GM18508 (cell line): Measurements from ENCODE around the gene DFFB.
"Not testable (repeated sequence)": the region's sequence is repeated elsewhere in the genome, so short reads cannot be mapped to it uniquely, and the experiment has no call there.

Experiments used
- ATAC-seq: cut with Tn5 transposase; IDR thresholded peaks from one replicate; pipeline ENCODE4 v1.9.1; 2021; ENCODE audit warnings: moderate number of reproducible peaks; ENCODE audit not compliant: insufficient read depth, unreplicated experiment

The DFFB gene

DNA sequence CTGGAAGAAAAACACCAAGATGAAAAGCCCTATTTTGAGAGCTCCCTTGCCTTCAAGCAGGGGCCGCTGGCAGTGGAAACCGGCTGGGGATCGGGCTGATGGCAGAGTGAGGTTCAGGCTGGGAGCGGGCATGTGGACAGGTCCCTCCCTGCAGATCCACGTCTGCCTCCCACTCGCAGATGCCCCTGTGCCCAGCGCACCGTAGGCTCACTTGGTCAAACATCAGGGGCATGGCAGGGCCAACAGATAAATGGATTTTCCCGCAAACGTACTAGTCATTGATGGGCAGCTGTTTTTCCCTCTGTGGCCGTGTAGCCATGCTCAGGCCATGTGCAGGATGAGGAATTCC is 49.4 kb downstream of the DFFB start:
- ATAC-seq, result no peak

DNA sequence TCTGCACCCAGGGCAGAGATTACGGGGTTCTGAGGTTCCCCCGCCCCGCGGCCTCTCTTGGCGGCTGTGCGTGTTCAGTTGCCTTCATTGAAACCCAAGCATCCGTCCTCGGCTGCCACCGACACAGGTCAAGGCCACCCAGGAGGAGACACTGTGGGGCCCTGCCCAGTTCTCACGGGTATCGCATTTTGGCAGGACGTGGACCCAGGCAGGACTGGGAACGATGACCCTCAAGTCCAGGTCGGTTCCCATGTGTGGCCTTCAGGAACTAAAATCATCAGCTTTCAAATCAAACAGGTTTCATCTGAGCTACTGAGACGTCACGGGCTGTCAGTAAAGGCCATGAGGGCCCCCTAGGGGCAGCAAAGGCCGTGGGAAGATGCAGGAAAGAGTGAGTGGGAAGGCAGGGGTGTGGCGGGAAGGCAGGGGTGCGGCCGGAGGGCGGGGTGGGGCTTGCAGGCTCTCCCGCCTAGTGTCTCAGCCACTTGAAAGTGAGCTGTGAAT is 49.8 kb downstream of the DFFB start:
- no peak for ATAC-seq

DNA sequence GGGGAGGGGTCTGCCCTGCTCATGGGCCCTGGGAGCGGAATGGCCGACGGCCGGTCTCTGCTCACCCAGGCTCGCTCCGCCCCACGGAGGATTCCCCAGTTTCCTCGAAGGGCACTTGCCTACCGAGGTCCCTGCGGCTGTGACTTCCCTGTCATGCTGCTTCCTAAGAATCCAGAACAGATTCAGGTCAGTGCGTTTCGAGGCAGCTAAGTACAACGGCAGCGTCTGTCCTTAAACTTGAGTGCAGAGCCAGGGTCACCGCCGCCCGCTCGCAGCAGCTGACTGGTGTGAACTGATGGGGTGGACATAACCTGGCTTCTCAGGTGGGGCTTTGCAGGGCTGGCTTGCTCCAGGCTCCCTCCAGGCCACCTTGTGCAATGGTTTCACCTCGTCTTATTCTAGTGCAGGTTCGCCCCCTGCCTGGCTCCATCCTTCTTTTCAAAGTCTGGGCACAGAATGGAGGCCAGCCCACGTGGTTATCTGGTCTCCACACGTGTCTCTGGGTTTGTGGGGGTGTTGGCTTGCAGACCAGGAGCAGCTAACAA is 50.4 kb downstream of the DFFB start:
- ATAC-seq, result no peak

DNA sequence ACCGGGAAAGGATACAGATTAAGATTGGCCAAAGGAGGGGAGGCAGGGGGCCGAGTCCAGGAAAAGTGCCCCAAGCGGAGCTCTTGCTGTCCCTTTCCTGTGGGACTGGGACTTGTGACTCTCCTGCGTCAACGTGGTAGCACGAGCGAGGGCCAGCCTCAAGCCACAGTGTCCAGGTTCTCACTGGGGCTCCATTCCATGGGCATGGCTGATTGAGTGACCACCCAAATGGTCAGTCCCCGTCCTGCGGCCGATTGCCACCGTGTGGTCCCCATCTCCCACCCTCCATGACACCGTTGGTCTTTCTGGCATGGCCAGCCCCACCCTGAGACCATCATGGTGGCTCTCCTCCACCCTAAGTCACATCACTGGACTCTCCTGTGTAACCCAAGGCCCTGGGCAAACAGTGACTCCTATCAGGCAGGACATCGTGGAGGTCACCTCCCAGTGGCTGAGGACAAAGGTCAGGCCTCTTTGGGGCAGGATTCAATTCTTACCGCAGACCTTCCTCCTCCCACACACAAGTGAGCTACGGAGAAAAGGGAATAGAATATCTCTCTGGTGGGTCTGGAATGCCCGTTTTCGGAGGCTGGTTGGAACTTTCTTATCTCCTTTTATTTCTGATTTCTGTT is 51.7 kb downstream of the DFFB start:
- ATAC-seq, result no peak

DNA sequence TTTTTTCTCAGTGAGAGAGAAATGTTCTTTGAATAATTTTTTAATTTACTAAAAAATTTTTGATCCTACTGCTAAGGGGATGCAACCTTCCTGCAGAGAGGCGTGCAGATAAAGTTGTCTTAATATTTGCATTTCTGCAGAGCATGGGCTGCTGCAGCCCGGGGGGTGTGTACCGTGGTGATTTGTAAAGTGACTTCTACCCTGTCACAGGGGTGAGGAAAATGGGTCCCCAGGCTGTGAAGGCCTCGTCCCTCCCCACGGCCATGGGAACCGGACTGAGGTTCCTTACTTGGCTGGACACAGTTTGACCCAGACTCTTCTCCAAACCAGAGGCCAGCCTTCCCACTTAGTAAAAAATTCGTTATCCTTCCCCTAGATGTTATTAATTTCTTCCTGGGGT is 52.3 kb downstream of the DFFB start:
- no peak for ATAC-seq

DNA sequence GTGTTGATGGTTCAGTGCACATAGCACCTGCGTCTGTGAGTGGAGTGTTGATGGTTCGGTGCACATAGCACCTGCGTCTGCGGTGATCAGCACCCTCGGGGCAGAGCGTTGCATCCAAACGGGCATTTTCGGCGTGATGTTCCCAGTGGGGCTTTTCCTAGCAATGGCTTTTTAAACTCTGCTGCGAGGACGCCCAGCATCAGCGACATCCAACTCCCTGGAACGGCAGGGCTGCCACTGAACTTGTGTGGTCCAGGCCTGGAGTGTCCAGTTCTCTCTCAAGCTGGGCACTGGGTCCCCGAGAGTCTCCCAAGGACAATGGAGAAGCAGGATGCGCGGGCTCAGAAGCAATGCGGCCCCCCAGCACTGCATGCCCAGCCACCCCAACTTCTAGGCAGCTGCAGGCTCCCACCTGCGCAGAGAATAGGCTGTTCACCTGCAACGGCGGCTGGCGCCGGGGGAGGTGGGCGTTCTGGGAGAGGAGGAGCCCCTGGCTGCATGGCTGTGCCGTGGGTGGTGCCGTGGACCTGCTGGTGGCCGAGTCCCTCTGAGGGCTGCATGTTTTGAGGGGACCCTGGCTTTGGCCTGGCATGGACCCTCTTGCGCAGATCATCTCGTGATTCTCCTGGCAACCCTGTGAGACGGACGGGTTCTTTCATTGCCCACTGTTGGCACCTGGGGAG is 52.9 kb downstream of the DFFB start:
- no peak for ATAC-seq

DNA sequence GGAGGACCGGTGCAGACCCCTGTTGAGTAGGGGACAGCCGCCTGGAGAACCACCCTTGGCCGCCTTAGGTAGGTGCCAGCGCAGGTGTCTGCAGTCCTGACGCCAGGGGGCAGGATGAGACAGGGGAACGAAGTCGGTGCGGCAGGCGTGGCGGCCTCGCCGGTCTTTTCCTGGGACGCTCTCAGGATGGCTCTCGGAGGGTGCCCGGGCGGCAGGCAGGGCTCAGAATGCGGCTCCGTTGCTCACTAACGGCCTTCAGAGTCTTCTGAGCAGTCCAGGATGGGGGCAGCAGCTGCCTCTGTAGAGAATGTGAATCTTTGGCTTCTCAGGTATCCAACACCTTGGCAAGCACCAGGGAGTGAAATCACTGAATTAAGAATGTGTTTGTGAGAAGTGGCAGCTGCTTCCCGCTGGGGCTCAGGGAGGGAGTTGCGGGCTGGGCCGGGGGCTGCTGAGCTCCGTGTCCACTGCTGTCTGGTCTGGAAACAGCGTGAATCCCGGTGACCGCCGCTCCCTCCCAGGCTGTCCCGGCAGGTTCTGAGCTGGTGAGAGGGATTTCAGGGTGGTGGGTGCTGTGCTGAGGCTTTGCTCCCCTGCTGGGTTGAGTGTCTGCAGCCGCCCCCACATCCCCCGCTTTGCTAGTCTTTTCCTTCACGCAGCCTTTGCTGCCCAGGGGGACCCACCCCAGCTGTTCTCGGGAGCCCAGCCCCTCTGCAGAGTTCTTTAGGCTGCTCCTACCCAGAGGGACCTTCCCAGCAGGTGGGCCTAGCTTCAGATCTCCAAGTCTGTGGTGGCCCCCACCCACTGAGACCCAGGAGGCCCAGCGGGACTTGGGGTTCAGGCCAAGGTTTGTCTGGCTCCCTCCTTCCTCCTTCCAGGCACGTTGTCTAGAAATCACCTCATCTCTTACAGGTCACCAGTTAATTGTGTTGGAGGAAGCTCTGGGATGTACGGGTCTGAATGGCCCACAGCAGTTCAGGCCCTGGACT is 53.9 kb downstream of the DFFB start:
- no peak for ATAC-seq

DNA sequence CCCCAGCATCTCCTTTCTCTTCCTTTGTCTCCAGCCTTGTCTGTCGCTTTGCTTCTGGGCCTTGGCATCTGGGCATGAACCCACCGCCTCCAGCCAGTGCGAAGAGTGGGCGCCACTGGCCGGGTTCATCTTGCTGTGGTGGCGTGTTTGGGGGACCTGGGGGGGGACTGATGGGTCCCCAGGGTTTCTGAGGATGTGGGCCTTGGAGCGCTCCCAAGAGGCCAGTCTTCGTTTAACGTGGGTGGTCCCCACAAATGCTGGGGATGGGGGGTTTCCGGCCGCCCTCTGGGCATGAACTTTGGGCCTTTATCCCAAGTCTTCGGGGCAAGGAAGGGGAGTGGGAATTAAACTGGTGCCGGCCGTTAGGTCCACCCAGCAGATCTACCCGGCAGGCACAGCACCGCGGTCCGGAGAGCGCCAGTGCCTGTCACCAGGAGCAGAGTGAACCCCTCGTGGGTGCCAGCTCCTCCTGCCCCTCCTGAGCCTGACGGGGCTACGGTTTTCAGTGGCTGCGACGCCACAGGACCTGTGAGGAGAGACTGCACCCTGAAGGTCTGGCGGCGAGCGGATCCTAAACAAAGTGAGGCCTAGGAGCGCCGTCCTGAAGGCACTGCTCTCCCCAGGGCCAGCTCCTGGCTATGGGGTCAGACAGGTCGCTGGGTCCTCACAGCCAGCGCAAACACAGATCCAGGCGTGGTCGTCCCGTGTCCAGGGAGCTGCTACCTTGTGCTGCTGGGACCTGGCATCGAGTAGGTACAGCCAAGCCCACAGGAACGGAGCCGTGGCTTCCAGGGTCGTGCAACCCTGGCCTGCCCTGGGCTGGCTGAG is 54.9 kb downstream of the DFFB start:
- ATAC-seq, result no peak

DNA sequence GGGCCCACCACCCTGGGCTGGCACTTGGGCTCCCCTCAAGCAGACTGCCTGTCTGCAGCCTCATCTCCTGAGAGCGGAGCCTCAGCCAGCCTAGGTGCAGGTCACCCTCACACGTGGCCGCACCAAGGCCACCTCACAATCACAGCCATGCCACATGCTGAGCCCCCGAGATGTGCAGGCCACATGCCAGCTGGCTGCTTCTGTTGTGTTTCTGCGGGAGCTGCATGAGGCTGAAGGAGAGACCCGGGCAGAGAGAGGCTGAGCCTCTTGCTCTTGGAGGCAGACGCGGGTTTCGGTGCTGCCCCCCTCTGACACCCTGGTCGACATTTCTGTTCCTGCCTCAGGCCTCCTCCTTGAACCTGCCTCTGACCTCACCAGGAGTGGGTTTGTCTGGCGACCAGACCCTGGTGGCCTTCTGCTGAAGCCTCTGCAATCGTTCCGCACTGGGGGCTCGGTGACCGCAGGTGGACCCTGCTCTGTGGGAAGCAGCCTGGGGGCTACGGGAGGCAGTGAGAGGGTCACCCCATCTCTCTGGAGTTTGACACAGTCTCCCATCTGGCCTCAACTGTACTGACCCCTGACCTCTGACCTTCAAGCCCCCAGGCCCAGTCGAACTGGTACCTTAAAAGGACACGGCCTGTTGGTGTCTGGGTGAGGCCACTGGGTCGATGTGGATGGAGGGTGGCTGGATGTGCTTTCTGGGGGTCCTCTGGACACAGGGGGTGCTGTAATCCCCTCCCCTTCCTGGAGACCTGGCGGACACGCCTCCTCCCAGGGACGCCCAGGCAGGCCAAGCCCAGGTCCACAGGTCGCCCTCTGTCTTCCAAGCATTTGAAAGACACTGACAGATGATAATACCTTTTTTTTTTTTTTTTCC is 55.8 kb downstream of the DFFB start:
- no peak for ATAC-seq

DNA sequence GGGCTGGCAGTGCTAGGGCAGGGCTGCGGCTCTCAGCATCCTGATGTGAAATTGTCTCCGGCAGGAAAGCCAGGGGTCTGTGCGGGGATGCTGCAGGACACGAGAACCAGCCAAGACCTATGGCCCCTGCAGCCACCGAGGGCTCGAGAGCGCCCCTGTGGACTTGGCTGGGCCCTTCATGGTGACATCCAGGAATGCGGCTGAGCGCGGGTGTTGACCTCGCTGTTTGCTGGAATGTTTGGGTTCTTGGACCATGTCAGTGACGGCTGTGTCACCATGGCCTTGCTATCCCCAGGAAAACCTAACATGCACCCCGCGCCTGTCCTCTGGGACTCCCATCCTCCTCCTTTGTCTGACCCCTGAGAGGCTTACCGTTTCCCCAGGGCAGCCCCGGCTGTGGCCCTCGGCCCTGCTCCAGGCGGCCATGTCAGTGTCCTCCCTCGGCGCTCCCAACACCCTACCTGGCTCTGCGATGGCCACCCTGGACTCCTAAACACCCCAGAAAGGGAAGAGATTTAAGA is 57.1 kb downstream of the DFFB start:
- no peak for ATAC-seq

DNA sequence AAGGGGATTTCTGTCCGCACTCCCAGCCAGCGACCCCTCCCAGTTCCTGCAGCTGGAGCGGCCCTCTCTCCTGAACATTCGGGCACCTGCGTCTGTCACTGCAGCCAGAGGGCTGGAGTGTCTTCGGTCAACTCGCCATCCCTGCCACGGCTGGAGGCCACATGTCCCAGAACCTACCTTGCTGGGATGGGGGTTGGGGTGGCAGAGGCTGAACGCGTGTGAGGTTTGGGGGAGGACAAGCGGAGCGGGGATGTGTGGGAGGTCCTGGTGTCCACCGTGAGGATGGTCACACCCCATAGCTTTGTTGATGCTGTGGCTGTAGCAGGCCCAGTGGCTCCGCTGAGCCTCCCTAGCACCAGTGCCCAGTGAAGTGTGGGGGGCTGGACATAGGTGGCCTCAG is 57.6 kb downstream of the DFFB start:
- ATAC-seq, result no peak

DNA sequence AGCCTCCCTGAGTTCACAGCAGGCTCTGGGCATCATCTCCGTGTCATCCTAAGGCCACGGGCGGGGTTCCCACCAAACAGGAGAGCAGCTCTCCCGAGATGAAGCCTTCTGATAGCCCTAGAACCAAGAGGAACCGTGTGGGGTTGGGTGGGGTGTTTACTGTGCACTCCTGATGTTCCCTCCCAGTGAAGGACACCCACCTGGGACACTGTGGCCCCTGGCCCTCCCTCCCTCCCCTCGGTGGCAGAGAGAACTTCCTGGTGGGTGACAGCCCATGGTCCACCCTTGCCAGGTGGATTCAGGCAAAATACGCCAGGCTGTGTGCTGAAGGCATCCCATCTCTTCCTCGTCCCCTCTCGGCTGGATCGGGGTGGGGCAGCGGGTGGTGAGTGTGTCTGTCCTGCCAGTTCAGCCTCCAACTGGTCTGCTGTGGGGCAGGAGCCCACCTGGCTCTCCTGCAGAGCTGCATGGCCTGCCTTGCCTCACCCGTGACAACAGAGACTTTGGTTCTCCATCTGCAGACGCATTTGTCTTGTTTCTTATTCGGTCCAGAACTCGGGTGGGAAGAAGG is 58.4 kb downstream of the DFFB start:
- no peak for ATAC-seq

DNA sequence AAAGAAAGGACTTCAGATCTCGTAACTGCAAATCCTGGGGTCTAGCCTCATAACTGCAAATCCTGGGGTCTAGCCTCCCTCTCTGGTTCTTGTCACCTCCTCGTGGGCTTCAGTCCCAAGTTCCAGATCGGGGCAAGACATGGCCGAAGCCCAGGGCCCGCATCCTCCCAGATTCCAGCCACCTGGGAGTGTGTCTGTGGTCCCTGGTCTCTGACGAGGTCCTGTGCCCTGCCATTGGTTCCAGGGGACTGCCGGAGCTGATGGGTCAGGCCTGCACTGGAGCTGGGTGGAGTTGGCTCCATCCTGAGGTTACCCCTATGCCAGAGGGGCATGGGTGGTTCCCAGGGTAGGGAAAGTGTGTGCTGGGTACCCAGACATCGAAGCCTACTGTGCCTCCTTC is 60.5 kb downstream of the DFFB start:
- ATAC-seq, result no peak

DNA sequence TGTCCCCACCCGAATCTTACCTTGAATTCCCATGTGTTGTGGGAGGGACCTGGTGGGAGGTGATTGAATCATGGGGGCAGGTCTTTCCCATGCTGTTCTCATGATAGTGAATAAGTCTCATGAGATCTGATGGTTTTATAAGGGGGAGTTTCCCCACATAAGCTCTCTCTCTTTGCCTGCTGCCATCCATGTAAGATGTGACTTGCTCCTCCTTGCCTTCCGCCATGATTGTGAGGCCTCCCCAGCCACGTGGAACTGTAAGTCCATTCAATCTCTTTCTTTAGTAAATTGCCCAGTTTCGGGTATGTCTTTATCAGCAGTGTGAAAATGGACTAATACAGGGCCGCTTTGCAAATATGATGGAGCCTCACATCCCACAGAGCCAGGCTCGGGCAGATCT is 61.1 kb downstream of the DFFB start:
- ATAC-seq, result not testable (repeated sequence)

DNA sequence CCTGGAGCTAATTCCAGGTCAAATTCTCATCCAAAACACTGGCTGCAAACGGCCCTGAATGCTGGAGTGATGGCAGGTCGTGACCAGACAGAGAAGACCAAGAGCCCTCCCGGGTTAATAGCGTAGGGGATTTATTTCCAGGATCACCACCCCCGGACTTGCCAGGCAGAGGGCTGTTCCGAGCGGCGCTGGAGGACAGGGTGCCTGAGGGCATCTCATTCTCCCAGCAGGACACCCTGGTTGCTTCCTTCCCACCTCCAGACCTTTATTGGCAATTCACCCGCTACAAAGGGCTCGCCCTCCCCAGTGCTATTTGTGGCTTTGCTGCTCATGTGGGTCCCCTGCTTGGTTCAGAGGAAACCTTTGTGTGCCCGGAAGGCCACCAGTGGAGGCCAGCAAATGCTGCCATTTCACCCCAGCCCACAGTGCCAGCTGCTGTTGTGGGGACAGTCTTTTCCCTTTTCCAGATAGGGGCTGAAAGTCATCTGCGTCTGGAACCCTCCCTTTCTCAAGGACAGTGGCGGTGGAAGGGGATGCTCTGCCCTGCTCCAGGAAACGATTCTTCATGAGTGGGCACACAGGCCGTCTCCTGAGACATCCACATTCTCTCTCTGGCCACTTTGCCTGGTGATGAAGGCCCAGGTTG is 61.8 kb downstream of the DFFB start:
- no peak for ATAC-seq

DNA sequence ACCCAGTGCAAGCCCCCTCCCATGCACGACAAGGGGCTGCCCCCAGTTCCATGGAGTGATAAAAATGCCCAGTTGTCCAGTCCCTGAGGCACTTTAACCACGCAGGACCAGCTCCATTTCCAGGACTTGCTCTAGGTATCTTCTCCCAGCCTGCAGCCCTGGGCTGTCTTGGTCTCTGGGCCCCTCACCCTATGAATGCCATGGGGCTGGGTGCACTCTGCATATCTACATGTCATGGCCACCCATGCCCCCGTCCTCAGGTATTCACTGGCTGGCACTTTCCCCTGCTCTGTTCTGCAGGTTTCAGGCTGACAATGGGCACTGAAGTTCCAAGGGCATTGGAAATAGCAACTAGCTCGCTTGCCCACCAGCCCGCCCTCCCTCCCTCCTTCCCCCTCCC is 62.4 kb downstream of the DFFB start:
- ATAC-seq, result no peak

DNA sequence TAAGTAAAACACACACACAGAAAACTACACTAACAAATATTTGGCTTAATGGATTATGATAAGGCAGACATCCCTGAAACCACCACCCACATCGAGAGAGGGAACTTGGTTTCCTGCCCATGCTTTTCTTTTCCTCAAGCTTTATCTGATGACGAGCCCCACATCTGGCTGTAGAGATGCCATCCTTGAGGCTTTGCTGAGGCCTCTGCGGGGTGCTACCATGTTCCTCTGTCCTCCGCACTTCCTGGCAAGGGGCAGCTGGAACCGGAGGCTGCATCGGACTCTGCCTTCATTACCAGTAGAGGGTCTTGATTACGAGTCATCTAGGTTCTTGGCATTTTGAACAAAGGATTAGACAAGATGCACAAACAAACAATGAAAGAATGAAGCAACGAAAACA is 64.5 kb downstream of the DFFB start:
- no peak for ATAC-seq

DNA sequence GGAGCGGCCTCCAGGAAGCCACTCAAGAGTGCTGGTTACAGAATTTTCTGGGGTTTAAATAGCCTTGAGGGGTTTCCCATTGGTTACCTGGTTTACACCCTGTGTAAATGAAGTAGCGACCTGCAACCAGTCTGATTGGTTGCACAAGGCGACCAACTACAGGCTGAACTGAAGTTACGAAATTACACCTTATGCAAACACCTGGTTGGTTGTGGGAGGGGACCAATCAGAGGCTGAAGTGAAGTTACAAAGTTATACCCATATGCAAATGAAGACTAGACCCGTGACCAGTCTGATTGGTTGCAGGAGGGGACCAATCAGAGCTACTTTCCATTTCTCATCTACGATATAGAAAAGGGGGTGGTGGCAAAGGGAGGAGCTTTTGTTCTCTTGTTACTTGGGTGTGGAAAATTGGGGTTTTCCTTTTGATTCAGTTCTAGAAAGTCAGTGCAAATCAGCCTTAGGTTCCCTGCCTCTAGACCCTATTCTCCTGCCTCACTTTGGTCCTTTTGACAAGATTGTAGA is 65.0 kb downstream of the DFFB start:
- no peak for ATAC-seq
